HepG2 (cell line): ENCODE measurements around the gene ARHGEF10L. TPM values are rescaled to one million over a fixed set of nuclear protein-coding genes. Genes with fewer than 3 reads are reported as not detected.

Experiments used
- ATAC-seq: fragments of 200-7000 bp; cut with Tn5 transposase; 3 replicates; pipeline ENCODE4 v1.9.1; 2020; ENCODE audit warnings: mild to moderate bottlenecking, moderate library complexity
- BruUV-seq: library from RNA; stranded (reverse); fragments of 400-500 nt; replicated peaks from 2 replicates; lab custom pipeline; 2021; lab: Mats Ljungman, UMichigan
- CTCF ChIA-PET: fragments of 300-600 bp; formaldehyde crosslinking; extraction: SDS; loops from one replicate; lab custom pipeline; 2021; ENCODE audit warnings: low total read pairs, inconsistent platforms, low intra/inter-chr PET ratio; lab: Yijun Ruan, JAX
- POLR2A ChIA-PET: fragments of 350-600 bp; sonication (Branson Sonifier 250); formaldehyde crosslinking; loops from one replicate; lab custom pipeline; 2020; ENCODE audit warnings: antibody characterized with exemption, inconsistent platforms; lab: Yijun Ruan, JAX
- DNase-seq: peaks from one replicate; pipeline ENCODE4 v3.0.0-alpha.2; 2015; ENCODE audit warnings: low spot score
- FAIRE-seq: peaks from 3 replicates; lab custom pipeline; 2011; peaks lifted over from hg19 to GRCh38; lab: Jason Lieb, UNC
- H2AFZ ChIP-seq: one replicate; pipeline ENCODE4 v1.6.1; 2011; ENCODE audit warnings: low read length, inconsistent platforms
- H3K27ac ChIP-seq: fragments of 300-600 bp; 3 replicates; pipeline ENCODE4 v1.8.0; 2011; ENCODE audit warnings: mixed run types, mild to moderate bottlenecking, mixed read lengths, low read length, inconsistent platforms; ENCODE audit not compliant: insufficient read depth; ENCODE audit errors: extremely low read length
- H3K27me3 ChIP-seq, 2 experiments: fragments of 200-600 bp in 1 of 2; 2 replicates in 1 of 2; 3 replicates in 1 of 2; pipeline versions ENCODE4 v1.6.0 to v1.8.0; 2011; ENCODE audit warnings: low read length in 2 of 2, mild to moderate bottlenecking in 2 of 2, moderate library complexity in 2 of 2, inconsistent platforms in 1 of 2; ENCODE audit not compliant: insufficient read depth in 2 of 2, control insufficient read depth in 1 of 2
- H3K36me3 ChIP-seq, 2 experiments: fragments of 200-600 bp in 1 of 2; replicated peaks in 1 of 2; 2 replicates in 1 of 2; 3 replicates in 1 of 2; pipeline versions ENCODE4 v1.5.1 to v1.8.0; 2011; ENCODE audit warnings: low read length in 2 of 2, inconsistent platforms in 1 of 2; ENCODE audit not compliant: insufficient read depth in 2 of 2, control insufficient read depth in 1 of 2
- H3K4me1 ChIP-seq: 2 replicates; pipeline ENCODE4 v1.5.1; 2012; ENCODE audit warnings: low read length, inconsistent platforms; ENCODE audit not compliant: insufficient read depth
- H3K4me2 ChIP-seq: 2 replicates; pipeline ENCODE4 v1.6.0; 2011; ENCODE audit warnings: low read depth, low read length, inconsistent platforms
- H3K4me3 ChIP-seq, 3 experiments: fragments of 200-600 bp in 1 of 3; sonication (generic), shearing (Covaris generic) in 1 of 3; replicated peaks in 1 of 3; 2 replicates each; pipeline ENCODE4 v1.5.1; 2011 to 2016; ENCODE audit warnings: low read length in 3 of 3, inconsistent platforms in 2 of 3, low read depth in 2 of 3, mild to moderate bottlenecking in 2 of 3, control low read depth in 1 of 3, mixed read lengths in 1 of 3; ENCODE audit not compliant: insufficient read depth in 1 of 3
- H3K79me2 ChIP-seq: one replicate; pipeline ENCODE4 v1.6.1; 2011; ENCODE audit warnings: low read length, inconsistent platforms; ENCODE audit not compliant: insufficient read depth
- H3K9ac ChIP-seq: 2 replicates; pipeline ENCODE4 v1.6.0; 2011; ENCODE audit warnings: mild to moderate bottlenecking, low read depth, low read length, inconsistent platforms; ENCODE audit not compliant: insufficient read depth
- H3K9me3 ChIP-seq: 2 replicates; pipeline ENCODE4 v1.5.1; 2012; ENCODE audit warnings: mild to moderate bottlenecking, low read length
- H4K20me1 ChIP-seq: 2 replicates; pipeline ENCODE4 v1.6.0; 2011; ENCODE audit warnings: inconsistent platforms, mild to moderate bottlenecking, low read length, moderate library complexity; ENCODE audit not compliant: insufficient read depth
- HOXD1 ChIP-seq: sonication (generic); formaldehyde crosslinking; IDR thresholded peaks from 2 replicates; pipeline ENCODE4 v1.5.0; 2020; ENCODE audit warnings: missing genetic modification reagents
- KDM5B ChIP-seq: sonication (generic); formaldehyde crosslinking; IDR thresholded peaks from 2 replicates; pipeline ENCODE4 v1.4.0; 2020; ENCODE audit warnings: missing genetic modification reagents, mild to moderate bottlenecking, borderline replicate concordance
- MYPOP ChIP-seq: sonication (generic); formaldehyde crosslinking; IDR thresholded peaks from 2 replicates; pipeline ENCODE4 v1.8.1; 2023; ENCODE audit warnings: mild to moderate bottlenecking, moderate library complexity, missing genetic modification reagents
- ZFP91 ChIP-seq: sonication (generic); formaldehyde crosslinking; IDR thresholded peaks from 2 replicates; pipeline ENCODE4 v1.9.0; 2022; ENCODE audit warnings: missing genetic modification reagents, mild to moderate bottlenecking, borderline replicate concordance
- ZNF251 ChIP-seq: sonication (generic); formaldehyde crosslinking; IDR thresholded peaks from 2 replicates; pipeline ENCODE4 v1.9.0; 2021; ENCODE audit warnings: mild to moderate bottlenecking, missing genetic modification reagents
- ZNF296 ChIP-seq: sonication (generic); formaldehyde crosslinking; conservative IDR thresholded peaks from 2 replicates; pipeline ENCODE4 v1.5.0; 2020; ENCODE audit warnings: mild to moderate bottlenecking, missing genetic modification reagents
- ZNF335 ChIP-seq: sonication (generic); formaldehyde crosslinking; IDR thresholded peaks from 2 replicates; pipeline ENCODE4 v1.4.0; 2020; ENCODE audit warnings: missing genetic modification reagents
- WGBS: methylation state at CpG from one replicate; pipeline ENCODE4 v1.1.6; 2017; ENCODE audit warnings: low lambda C conversion rate; 5-methylcytosine and 5-hydroxymethylcytosine counted together
- in situ Hi-C: cut with HindIII; loops from 2 replicates; pipeline ENCODE4 v1.10.0; 2017; ENCODE audit warnings: low pct_unique_long_range_greater_than_20kb; ENCODE audit not compliant: extremely low pct_ligation_motif_present
- intact Hi-C: fragments of 100-400 bp; cut with micrococcal nuclease; formaldehyde crosslinking; loops from one replicate; pipeline ENCODE4 v1.10.0; 2022; ENCODE audit not compliant: unreplicated experiment
- polyA plus RNA-seq, 8 experiments: library from polyadenylated mRNA; depleted of rRNA in 3 of 8; stranded (reverse) in 7 of 8; unstranded in 1 of 8; fragments of >200 nt; fragmentation: Illumina TruSeq in 4 of 8; extraction: Trizol in 4 of 8; gene quantifications; 2 replicates each; pipeline versions ENCODE4 v1.2.1 to v1.2.3, GENCODE V29; 2011 to 2016; ENCODE audit warnings: low read depth in 4 of 8, missing spikeins in 1 of 8, mixed read lengths in 1 of 8; ENCODE audit not compliant: insufficient read depth in 1 of 8
- total RNA-seq, 5 experiments: library from RNA; depleted of rRNA; stranded (reverse); fragments of >200 nt; fragmentation: Illumina TruSeq; extraction: Trizol; gene quantifications; 2 replicates each; pipeline ENCODE4 v1.2.3, GENCODE V29; 2016; ENCODE audit warnings: low read depth in 1 of 5

Gene ARHGEF10L
- total and polyA plus RNA-seq, 2 of the 13 experiments (the other 11 are each of a cell fraction or from before 2014, with no cell fraction given): 46.5 to 78.3 TPM

- no peak for TF ChIP-seq MYPOP (CRISPR knock-in tag)
- TF ChIP-seq ZNF251 (CRISPR knock-in tag): no peak
- no peak for TF ChIP-seq ZNF296 (CRISPR knock-in tag)
- TF ChIP-seq KDM5B: no peak
- no peak for TF ChIP-seq ZNF335 (CRISPR knock-in tag)
- TF ChIP-seq, all 625 proteins: peak for 0
Observed at GRCh38 chr1:17735348-17735747, 195.8 kb downstream of the ARHGEF10L start (continued).

GRCh38 chr1:17735793-17736192 lies 196.3 kb downstream of the ARHGEF10L start:
- 0 out of 2 replicates have a peak, but pooled peaks cover 2% of the 10 kb centered on the region for H4K20me1 ChIP-seq
- H3K4me2 ChIP-seq: no peak overlapping the region
- BruUV-seq: no TSS peak
- H3K27me3 ChIP-seq: peaks cover 5 to 39% of the 10 kb centered on the region in 2 experiments
- FAIRE-seq: no peak
- no peak overlapping the region for H3K9ac ChIP-seq
- no peaks in the 10 kb centered on the region for H3K4me1 ChIP-seq
- ATAC-seq: peak; percentile 35; the same call in 1 of the 3 replicates
- 14% methylated on average over 5 of the region's 7 CpGs for WGBS
- TF ChIP-seq ZFP91 (CRISPR knock-in tag) (peak; percentile 49; the same call in 1 of the 2 replicates), HOXD1 (no peak)
- H3K4me3 ChIP-seq: no peak overlapping the region
- in situ Hi-C loops: no loop called here
- DNase-seq: no peak
- no peak overlapping the region for H2AFZ ChIP-seq
- H3K79me2 ChIP-seq: no peaks in the 10 kb centered on the region
- CTCF ChIA-PET: no interaction called here
- H3K36me3 ChIP-seq: no peaks in the 10 kb centered on the region
- POLR2A ChIA-PET: no interaction called here
- no peak overlapping the region for H3K27ac ChIP-seq
- H3K9me3 ChIP-seq: no peaks in the 10 kb centered on the region
- intact Hi-C loops: no loop called here
